GM21723 (cell line): ENCODE results near the gene LAX1.
"Not testable (repeated sequence)": the region's sequence is repeated elsewhere in the genome, so short reads cannot be mapped to it uniquely, and the experiment has no call there.

Experiments used
- ATAC-seq: cut with Tn5 transposase; IDR thresholded peaks from one replicate; pipeline ENCODE4 v1.9.1; 2021; ENCODE audit warnings: mild to moderate bottlenecking, moderate library complexity; ENCODE audit not compliant: unreplicated experiment

Gene LAX1

GRCh38 chr1:203764105-203765028 lies 616 bp upstream of the LAX1 start:
- peak; percentile 17 for ATAC-seq

- no peak for ATAC-seq
These were observed 3.3 kb downstream of the LAX1 start for GRCh38 chr1:203768256-203768655.

- ATAC-seq, result no peak
These were observed 4.7 kb downstream of the LAX1 start for GRCh38 chr1:203769505-203770343.

- ATAC-seq, result no peak
These were observed 6.9 kb downstream of the LAX1 start for GRCh38 chr1:203771901-203772301.

- no peak for ATAC-seq
These were observed 7.9 kb downstream of the LAX1 start for GRCh38 chr1:203772836-203773235.

- no peak for ATAC-seq
These were observed 11.7 kb downstream of the LAX1 start for GRCh38 chr1:203776636-203777035.

GRCh38 chr1:203777596-203777995 lies 12.6 kb downstream of the LAX1 start:
- no peak for ATAC-seq

- no peak for ATAC-seq
These were observed 13.2 kb downstream of the LAX1 start for GRCh38 chr1:203778146-203778545.

- ATAC-seq, result no peak
These were observed 13.8 kb downstream of the LAX1 start for GRCh38 chr1:203778789-203779188.

GRCh38 chr1:203781962-203782361 lies 17.0 kb downstream of the LAX1 start:
- no peak for ATAC-seq

GRCh38 chr1:203789966-203790365 lies 25.0 kb downstream of the LAX1 start:
- no peak for ATAC-seq

- ATAC-seq, result no peak
These were observed 26.5 kb downstream of the LAX1 start for GRCh38 chr1:203791498-203791897.

- ATAC-seq, result no peak
These were observed 27.5 kb downstream of the LAX1 start for GRCh38 chr1:203792486-203792885.

GRCh38 chr1:203793561-203793960 lies 28.6 kb downstream of the LAX1 start:
- ATAC-seq, result not testable (repeated sequence)

GRCh38 chr1:203794764-203795440 lies 29.9 kb downstream of the LAX1 start:
- ATAC-seq, result no peak

GRCh38 chr1:203795441-203796235 lies 30.7 kb downstream of the LAX1 start, which contains the start of the genes ZBED6 and ZC3H11A:
Gene ZBED6, plus strand, starts transcription at chr1:203795623. Its CDS starts 1,900 bp downstream, at chr1:203797523.
Gene ZC3H11A, plus strand, starts transcription at chr1:203795623. Its CDS starts 21,448 bp downstream, at chr1:203817071.
- ATAC-seq, result peak; percentile 97

- no peak for ATAC-seq
These were observed 31.2 kb downstream of the LAX1 start for GRCh38 chr1:203796236-203796605.

GRCh38 chr1:203797216-203797615 lies 32.2 kb downstream of the LAX1 start:
- ATAC-seq, result no peak

- no peak for ATAC-seq
These were observed 33.1 kb downstream of the LAX1 start for GRCh38 chr1:203797948-203798655.

GRCh38 chr1:203799157-203799556 lies 34.2 kb downstream of the LAX1 start:
- no peak for ATAC-seq
